GM13977 (cell line): ENCODE results near the gene IFITM1.
A peak's percentile ranks its signal among the peaks of the same experiment; 100 is the strongest.
"Not testable (repeated sequence)": the region's sequence is repeated elsewhere in the genome, so short reads cannot be mapped to it uniquely, and the experiment has no call there.

Experiments
- DNase-seq: peaks from one replicate; pipeline ENCODE4 v3.0.0; 2012; ENCODE audit warnings: low spot score
- CTCF ChIP-seq: IDR thresholded peaks from 2 replicates; pipeline ENCODE4 v1.5.1; 2012; ENCODE audit warnings: mild to moderate bottlenecking, control low read depth; ENCODE audit not compliant: insufficient read depth; ENCODE audit errors: extremely low read depth, missing control alignments
- in situ Hi-C: fragments of 300-500 bp; cut with MboI; formaldehyde crosslinking; loops from one replicate; pipeline ENCODE4 v1.12.0; 2022; ENCODE audit warnings: low sequenced_read_pairs, low pct_unique_long_range_greater_than_20kb, mixed read lengths, inconsistent platforms; ENCODE audit not compliant: unreplicated experiment

The IFITM1 gene

GRCh38 chr11:313787-314553 lies at the start of gene IFITM1:
Gene IFITM1, plus strand, starts transcription at chr11:314040. Its CDS starts 131 bp downstream, at chr11:314171.
- in situ Hi-C loops = no loop called here
- no peak for TF ChIP-seq CTCF
- DNase-seq = peak; percentile 89

GRCh38 chr11:266676-267439 lies 47.0 kb upstream of the IFITM1 start:
- in situ Hi-C loops = no loop called here
- no peak for DNase-seq
- no peak for TF ChIP-seq CTCF

- in situ Hi-C loops = no loop called here
- DNase-seq = peak; percentile 62
- TF ChIP-seq CTCF = no peak
Observed at GRCh38 chr11:267491-267994, 46.3 kb upstream of the IFITM1 start.

GRCh38 chr11:268716-269145 lies 45.1 kb upstream of the IFITM1 start:
- DNase-seq = peak; percentile 51
- peak; percentile 27 for TF ChIP-seq CTCF
- in situ Hi-C loops = not testable (repeated sequence)

- TF ChIP-seq CTCF = no peak
- in situ Hi-C loops = no loop called here
- DNase-seq = peak; percentile 76
Observed at GRCh38 chr11:269146-269890, 44.5 kb upstream of the IFITM1 start.
